ENCODE results near the gene GCN1. TPM values are rescaled to one million over a fixed set of nuclear protein-coding genes. Genes with fewer than 3 reads are reported as not detected.

The GCN1 gene
- total and polyA plus RNA-seq, 4 donors, result 6.4 to 89.8 (median 48.6) TPM

DNA sequence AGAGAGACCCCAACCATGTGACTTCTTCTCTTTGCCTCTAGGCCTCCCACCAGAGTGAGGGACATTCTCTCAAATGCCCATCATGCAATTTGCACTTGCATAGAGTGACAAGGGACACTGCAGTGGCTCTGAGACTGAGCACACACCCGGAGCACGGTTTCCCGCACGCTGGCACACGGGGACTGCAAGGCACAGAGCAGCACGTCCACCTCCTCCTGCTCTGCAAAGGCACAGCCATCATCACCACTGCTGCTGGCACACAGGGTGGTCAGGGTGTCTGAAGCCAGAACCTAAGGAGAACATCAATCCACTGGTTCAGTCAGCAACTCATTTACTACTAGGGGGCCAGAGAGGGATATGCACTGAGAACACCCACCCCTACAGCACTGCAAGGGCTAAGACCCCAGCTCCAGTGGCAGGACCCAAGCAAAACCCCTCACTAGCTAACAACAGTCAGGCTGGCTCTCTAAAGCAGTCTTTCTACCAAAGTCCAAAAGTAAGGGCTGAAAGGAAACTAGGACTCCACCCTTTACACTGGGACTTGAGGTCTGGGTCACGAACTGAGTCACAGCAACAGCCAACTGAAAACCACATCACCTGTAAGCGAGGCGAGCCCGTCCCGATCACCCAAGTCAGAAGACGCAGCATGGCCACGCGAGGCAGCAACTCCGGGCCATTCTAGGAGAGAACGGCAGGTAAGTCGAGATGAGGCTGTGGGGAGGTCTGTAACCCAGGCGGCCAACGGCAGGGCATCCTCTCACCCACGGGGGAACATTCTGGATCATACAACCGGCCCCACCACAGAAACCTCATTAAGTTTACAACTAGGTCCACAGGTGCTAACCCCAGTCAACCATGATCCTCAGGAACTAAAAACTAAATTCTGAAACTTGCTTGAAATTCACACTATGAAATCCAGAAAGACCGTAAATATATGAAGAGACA, 37.9 kb downstream of the GCN1 start:
- DNase-seq (no peak), ATAC-seq (ENCODE audit: low FRiP score) (no peak)
- Histone ChIP-seq H3K36me3 (ENCODE audit: control insufficient read depth in 1 of 2, insufficient read depth in 2 of 2, low read length in 1 of 2) (peaks cover 8 to 18% of the 10 kb centered on the region in 2 donors), H3K4me1 (ENCODE audit: control insufficient read depth in 1 of 2, insufficient read depth in 2 of 2, low read length in 2 of 2) (no peaks in the 10 kb centered on the region), H3K27me3 (ENCODE audit: control insufficient read depth in 1 of 2, insufficient read depth in 2 of 2, low read length in 1 of 2) (no peaks in the 10 kb centered on the region), H3K9me3 (ENCODE audit: control insufficient read depth, low read length) (no peaks in the 10 kb centered on the region), H3K4me3 (ENCODE audit: low read length in 2 of 2) (no peak overlapping the region), H3K27ac (ENCODE audit: low read depth in 1 of 2, low read length in 2 of 2) (no peak overlapping the region)
- intact Hi-C loops (cut with DNase I), result no loop called here
- 91 to 92% methylated on average over 22 of the region's 22 CpGs for WGBS, 2 donors

GRCh38 chr12:120155072-120155471, 39.4 kb downstream of the GCN1 start:
- no peaks in the 10 kb centered on the region for H3K27me3 ChIP-seq (ENCODE audit: control insufficient read depth in 1 of 2, insufficient read depth in 2 of 2, low read length in 1 of 2)
- ATAC-seq (ENCODE audit: low FRiP score) (no peak), DNase-seq (peak in 1 of 2 donors; percentile 72)
- peaks cover 6 to 17% of the 10 kb centered on the region in 2 donors for H3K36me3 ChIP-seq (ENCODE audit: control insufficient read depth in 1 of 2, insufficient read depth in 2 of 2, low read length in 1 of 2)
- H3K4me1 ChIP-seq (ENCODE audit: control insufficient read depth in 1 of 2, insufficient read depth in 2 of 2, low read length in 2 of 2), result no peaks in the 10 kb centered on the region
- no peak overlapping the region for H3K4me3 ChIP-seq (ENCODE audit: low read length in 2 of 2)
- no peaks in the 10 kb centered on the region for H3K9me3 ChIP-seq (ENCODE audit: control insufficient read depth, low read length)
- WGBS, 2 donors, result 92% methylated on average over 15 of the region's 15 CpGs
- H3K27ac ChIP-seq (ENCODE audit: low read depth in 1 of 2, low read length in 2 of 2), result no peak overlapping the region
- intact Hi-C loops (cut with DNase I), result no loop called here

- H3K4me1 ChIP-seq (ENCODE audit: control insufficient read depth in 1 of 2, insufficient read depth in 2 of 2, low read length in 2 of 2), result no peaks in the 10 kb centered on the region
- H3K4me3 ChIP-seq (ENCODE audit: low read length in 2 of 2), result no peak overlapping the region
- no peak for ATAC-seq (ENCODE audit: low FRiP score)
- H3K27ac ChIP-seq (ENCODE audit: low read depth in 1 of 2, low read length in 2 of 2), result no peak overlapping the region
- H3K27me3 ChIP-seq (ENCODE audit: control insufficient read depth in 1 of 2, insufficient read depth in 2 of 2, low read length in 1 of 2), result no peaks in the 10 kb centered on the region
- intact Hi-C loops (cut with DNase I), result no loop called here
- peaks cover 5 to 22% of the 10 kb centered on the region in 2 donors for H3K36me3 ChIP-seq (ENCODE audit: control insufficient read depth in 1 of 2, insufficient read depth in 2 of 2, low read length in 1 of 2)
- DNase-seq, result peak; percentile 21 to 69
- no peaks in the 10 kb centered on the region for H3K9me3 ChIP-seq (ENCODE audit: control insufficient read depth, low read length)
- WGBS, 2 donors, result 95% methylated on average over 22 of the region's 22 CpGs
These were observed 43.5 kb downstream of the GCN1 start for GRCh38 chr12:120150919-120151525.

DNA sequence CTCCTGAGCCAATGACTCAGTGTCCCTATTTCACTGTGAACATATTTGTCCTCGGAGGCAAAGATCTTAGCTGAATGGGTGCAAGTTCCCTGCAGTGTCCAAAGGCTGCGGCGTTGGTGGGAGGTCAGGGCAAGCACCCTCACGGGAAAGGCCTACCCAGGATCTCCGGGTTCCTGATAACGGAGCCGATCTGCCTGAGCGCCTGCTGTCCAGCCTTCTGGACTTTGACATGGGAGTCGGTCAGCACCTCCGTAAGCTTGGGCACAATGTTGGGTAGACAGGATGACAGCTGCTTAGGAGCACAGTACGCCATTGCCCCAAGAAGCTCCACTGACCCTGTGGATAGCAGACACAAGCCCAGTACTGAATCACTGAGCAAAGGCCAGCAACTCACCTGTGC, 46.5 kb downstream of the GCN1 start:
- no peak for ATAC-seq (ENCODE audit: low FRiP score)
- peaks cover 5 to 26% of the 10 kb centered on the region in 2 donors for H3K36me3 ChIP-seq (ENCODE audit: control insufficient read depth in 1 of 2, insufficient read depth in 2 of 2, low read length in 1 of 2)
- H3K27me3 ChIP-seq (ENCODE audit: control insufficient read depth in 1 of 2, insufficient read depth in 2 of 2, low read length in 1 of 2), result no peaks in the 10 kb centered on the region
- H3K9me3 ChIP-seq (ENCODE audit: control insufficient read depth, low read length), result no peaks in the 10 kb centered on the region
- H3K27ac ChIP-seq (ENCODE audit: low read depth in 1 of 2, low read length in 2 of 2), result no peak overlapping the region
- H3K4me3 ChIP-seq (ENCODE audit: low read length in 2 of 2), result no peak overlapping the region
- intact Hi-C loops (cut with DNase I), result no loop called here
- H3K4me1 ChIP-seq (ENCODE audit: control insufficient read depth in 1 of 2, insufficient read depth in 2 of 2, low read length in 2 of 2), result no peaks in the 10 kb centered on the region
- 92 to 93% methylated on average over 11 of the region's 11 CpGs for WGBS, 2 donors
- peak in 1 of 2 donors; percentile 56 for DNase-seq

DNA sequence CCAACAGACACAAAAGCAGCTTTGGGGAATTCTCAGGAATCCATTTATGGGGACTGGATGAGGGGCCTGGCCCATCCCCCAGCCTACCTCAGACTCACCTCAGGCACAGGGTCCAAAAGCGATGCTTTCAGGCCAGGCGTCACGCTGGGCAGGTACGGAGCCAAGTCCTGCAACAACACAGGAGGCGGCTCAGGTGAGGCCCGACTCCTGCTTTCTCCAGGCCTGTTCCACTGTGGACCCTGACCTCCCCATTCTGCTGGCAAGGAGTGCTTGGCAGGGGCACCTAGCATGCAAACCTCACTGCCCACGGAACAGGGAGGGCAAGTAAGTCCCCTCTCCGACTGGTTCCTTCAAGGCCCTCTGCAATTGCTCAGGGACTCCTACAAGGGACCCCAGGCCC, 49.4 kb downstream of the GCN1 start:
- WGBS, 2 donors, result 93 to 94% methylated on average over 8 of the region's 8 CpGs
- H3K27ac ChIP-seq (ENCODE audit: low read depth in 1 of 2, low read length in 2 of 2), result no peak overlapping the region
- intact Hi-C loops (cut with DNase I), result no loop called here
- no peaks in the 10 kb centered on the region for H3K9me3 ChIP-seq (ENCODE audit: control insufficient read depth, low read length)
- ATAC-seq (ENCODE audit: low FRiP score) (no peak), DNase-seq (no peak)
- H3K4me1 ChIP-seq (ENCODE audit: control insufficient read depth in 1 of 2, insufficient read depth in 2 of 2, low read length in 2 of 2), result no peaks in the 10 kb centered on the region
- peaks cover 12 to 35% of the 10 kb centered on the region in 2 donors for H3K36me3 ChIP-seq (ENCODE audit: control insufficient read depth in 1 of 2, insufficient read depth in 2 of 2, low read length in 1 of 2)
- H3K4me3 ChIP-seq (ENCODE audit: low read length in 2 of 2), result no peak overlapping the region
- H3K27me3 ChIP-seq (ENCODE audit: control insufficient read depth in 1 of 2, insufficient read depth in 2 of 2, low read length in 1 of 2), result no peaks in the 10 kb centered on the region

- intact Hi-C loops (cut with DNase I), result no loop called here
- H3K36me3 ChIP-seq (ENCODE audit: control insufficient read depth in 1 of 2, insufficient read depth in 2 of 2, low read length in 1 of 2), result peaks cover 11 to 35% of the 10 kb centered on the region in 2 donors
- WGBS, 2 donors, result 97 to 98% methylated on average over 11 of the region's 11 CpGs
These were observed 50.3 kb downstream of the GCN1 start for GRCh38 chr12:120144215-120144614.

DNA sequence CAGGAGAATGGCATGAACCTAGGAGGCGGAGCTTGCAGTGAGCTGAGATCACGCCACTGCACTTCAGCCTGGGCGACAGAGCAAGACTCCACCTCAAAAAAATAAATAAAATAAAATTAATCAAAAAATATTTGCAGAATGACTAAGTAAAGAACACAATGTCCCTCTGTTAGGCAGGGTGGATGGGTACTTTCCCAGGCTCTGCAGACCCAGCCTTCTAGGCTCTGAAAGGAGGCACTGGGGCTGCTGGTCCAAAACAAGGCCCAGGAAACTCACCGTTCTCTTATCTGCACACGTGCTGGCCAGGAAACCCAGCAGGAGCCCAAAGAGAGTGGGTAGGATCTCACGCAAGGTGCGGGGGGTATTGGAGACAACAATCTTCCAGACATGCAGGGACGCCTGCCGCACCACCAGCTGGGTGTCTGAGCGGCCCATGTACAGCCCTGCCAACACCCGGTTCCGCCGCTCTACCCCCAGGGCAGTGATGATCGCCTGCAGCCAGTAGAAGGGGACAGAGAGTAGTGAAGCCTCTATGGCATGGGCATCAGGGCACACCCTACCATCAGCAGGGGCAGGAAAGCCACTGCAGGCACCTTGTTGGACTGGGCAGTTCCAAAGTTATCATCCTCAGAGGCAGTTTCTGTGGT, 52.2 kb downstream of the GCN1 start:
- no peaks in the 10 kb centered on the region for H3K4me1 ChIP-seq (ENCODE audit: control insufficient read depth in 1 of 2, insufficient read depth in 2 of 2, low read length in 2 of 2)
- no peak overlapping the region for H3K27ac ChIP-seq (ENCODE audit: low read depth in 1 of 2, low read length in 2 of 2)
- no peaks in the 10 kb centered on the region for H3K27me3 ChIP-seq (ENCODE audit: control insufficient read depth in 1 of 2, insufficient read depth in 2 of 2, low read length in 1 of 2)
- intact Hi-C loops (cut with DNase I), result no loop called here
- DNase-seq (peak in 1 of 2 donors; percentile 58), ATAC-seq (ENCODE audit: low FRiP score) (no peak)
- no peaks in the 10 kb centered on the region for H3K9me3 ChIP-seq (ENCODE audit: control insufficient read depth, low read length)
- WGBS, 2 donors, result 90 to 93% methylated on average over 14 of the region's 14 CpGs
- peaks cover 16 to 37% of the 10 kb centered on the region in 2 donors for H3K36me3 ChIP-seq (ENCODE audit: control insufficient read depth in 1 of 2, insufficient read depth in 2 of 2, low read length in 1 of 2)
- no peak overlapping the region for H3K4me3 ChIP-seq (ENCODE audit: low read length in 2 of 2)

More at GRCh38 chr12:120144215-120144614, 50.3 kb downstream of the GCN1 start:
- DNase-seq, result no peak
- no peaks in the 10 kb centered on the region for H3K9me3 ChIP-seq (ENCODE audit: control insufficient read depth, low read length)
- H3K4me3 ChIP-seq (ENCODE audit: low read length in 2 of 2), result no peak overlapping the region
- H3K27ac ChIP-seq (ENCODE audit: low read depth in 1 of 2, low read length in 2 of 2), result no peak overlapping the region
- no peaks in the 10 kb centered on the region for H3K27me3 ChIP-seq (ENCODE audit: control insufficient read depth in 1 of 2, insufficient read depth in 2 of 2, low read length in 1 of 2)
- ATAC-seq (ENCODE audit: low FRiP score), result no peak
- H3K4me1 ChIP-seq (ENCODE audit: control insufficient read depth in 1 of 2, insufficient read depth in 2 of 2, low read length in 2 of 2), result no peaks in the 10 kb centered on the region

GRCh38 chr12:120141336-120141735, 53.2 kb downstream of the GCN1 start:
- 89 to 91% methylated on average over 6 of the region's 6 CpGs for WGBS, 2 donors
- H3K27me3 ChIP-seq (ENCODE audit: control insufficient read depth in 1 of 2, insufficient read depth in 2 of 2, low read length in 1 of 2), result no peaks in the 10 kb centered on the region
- intact Hi-C loops (cut with DNase I), result no loop called here
- no peaks in the 10 kb centered on the region for H3K9me3 ChIP-seq (ENCODE audit: control insufficient read depth, low read length)
- DNase-seq, result no peak
- no peak overlapping the region for H3K4me3 ChIP-seq (ENCODE audit: low read length in 2 of 2)
- H3K4me1 ChIP-seq (ENCODE audit: control insufficient read depth in 1 of 2, insufficient read depth in 2 of 2, low read length in 2 of 2), result no peaks in the 10 kb centered on the region
- peaks cover 13 to 42% of the 10 kb centered on the region in 2 donors for H3K36me3 ChIP-seq (ENCODE audit: control insufficient read depth in 1 of 2, insufficient read depth in 2 of 2, low read length in 1 of 2)
- no peak for ATAC-seq (ENCODE audit: low FRiP score)
- no peak overlapping the region for H3K27ac ChIP-seq (ENCODE audit: low read depth in 1 of 2, low read length in 2 of 2)
